IPS DF 6.9 (cell line): ENCODE measurements around the gene ZMYND8.

ENCODE experiments used
- DNase-seq: peaks from one replicate; pipeline ENCODE4 v3.0.0-alpha.2; 2013; ENCODE audit warnings: low read depth, low spot score
- H3K27ac ChIP-seq: one replicate; pipeline ENCODE4 v1.5.1; 2013; ENCODE audit warnings: low read length, control low read depth
- H3K27me3 ChIP-seq: 2 replicates; pipeline ENCODE4 v1.6.1; 2013; ENCODE audit warnings: mild to moderate bottlenecking, low read length; ENCODE audit not compliant: control insufficient read depth, insufficient read depth
- H3K36me3 ChIP-seq: 2 replicates; pipeline ENCODE4 v1.6.1; 2013; ENCODE audit warnings: low read length; ENCODE audit not compliant: control insufficient read depth, insufficient read depth
- H3K4me1 ChIP-seq: 2 replicates; pipeline ENCODE4 v1.6.1; 2013; ENCODE audit warnings: low read length; ENCODE audit not compliant: control insufficient read depth, insufficient read depth
- H3K4me3 ChIP-seq: 2 replicates; pipeline ENCODE4 v1.5.1; 2013; ENCODE audit warnings: mild to moderate bottlenecking, low read length
- H3K9me3 ChIP-seq: 2 replicates; pipeline ENCODE4 v1.6.1; 2013; ENCODE audit warnings: low read length, inconsistent platforms; ENCODE audit not compliant: control insufficient read depth, insufficient read depth
- WGBS: extraction: QIAGEN DNeasy Blood & Tissue Kit; methylation state at CpG from one replicate; pipeline ENCODE4 v1.1.7; 2013; ENCODE audit warnings: mixed read lengths, missing lambda C conversion rate; ENCODE audit not compliant: insufficient read length, insufficient coverage; 5-methylcytosine and 5-hydroxymethylcytosine counted together

Gene ZMYND8

DNA sequence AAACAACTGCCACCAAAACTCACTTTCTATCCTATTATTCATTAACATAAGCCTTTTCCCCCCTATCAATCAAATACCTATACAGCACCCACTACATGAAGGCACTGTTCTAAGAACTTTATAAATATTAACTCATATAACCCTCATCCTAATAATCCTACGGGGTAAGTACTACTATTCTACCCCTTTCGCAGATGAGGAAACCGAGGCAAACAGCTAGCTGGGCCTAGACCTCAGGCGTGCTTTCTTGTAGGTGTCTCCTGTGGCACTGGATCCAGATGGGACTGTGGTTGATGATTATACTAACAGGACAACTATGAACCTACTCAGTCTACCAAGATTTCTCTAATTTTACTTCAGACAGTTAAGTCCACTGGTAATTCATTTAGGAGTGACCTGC, 131.6 kb downstream of the ZMYND8 start:
- no peaks in the 10 kb centered on the region for H3K9me3 ChIP-seq
- no peaks in the 10 kb centered on the region for H3K4me1 ChIP-seq
- no peak for DNase-seq
- H3K4me3 ChIP-seq: no peak overlapping the region
- no peak overlapping the region for H3K27ac ChIP-seq
- H3K27me3 ChIP-seq: no peaks in the 10 kb centered on the region
- H3K36me3 ChIP-seq: peaks cover 40% of the 10 kb centered on the region
- WGBS: 100% methylated on average over 1 of the region's 4 CpGs

DNA sequence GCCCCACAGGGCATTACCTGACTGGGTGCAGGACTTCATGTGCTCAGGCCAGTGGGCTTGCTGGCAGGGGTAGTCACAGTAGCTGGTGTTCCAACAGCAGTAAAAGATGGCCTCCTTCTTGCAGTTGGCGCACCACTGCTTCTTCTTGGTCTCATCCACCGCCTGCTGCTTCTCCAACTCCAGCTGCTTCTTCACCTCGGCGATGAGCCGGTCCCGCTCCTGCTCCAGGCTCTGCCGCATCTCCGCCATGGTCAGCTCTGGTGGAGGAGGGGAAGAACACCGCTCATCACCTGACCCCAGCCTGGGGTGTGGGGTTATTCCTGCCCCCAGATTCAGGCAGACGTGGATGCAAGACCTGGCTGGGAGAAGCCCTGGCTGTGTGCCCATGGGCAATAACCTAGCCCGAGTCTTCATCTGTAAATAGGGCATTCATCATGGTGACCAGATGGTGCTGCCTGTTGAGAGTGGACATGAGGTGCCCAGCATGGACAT, 132.2 kb downstream of the ZMYND8 start:
- DNase-seq: no peak
- H3K27me3 ChIP-seq: no peaks in the 10 kb centered on the region
- H3K4me1 ChIP-seq: no peaks in the 10 kb centered on the region
- H3K36me3 ChIP-seq: peaks cover 37% of the 10 kb centered on the region
- no peaks in the 10 kb centered on the region for H3K9me3 ChIP-seq
- no peak overlapping the region for H3K27ac ChIP-seq
- no peak overlapping the region for H3K4me3 ChIP-seq
- no CpG with 5 or more reads among the region's 11 CpGs for WGBS

DNA sequence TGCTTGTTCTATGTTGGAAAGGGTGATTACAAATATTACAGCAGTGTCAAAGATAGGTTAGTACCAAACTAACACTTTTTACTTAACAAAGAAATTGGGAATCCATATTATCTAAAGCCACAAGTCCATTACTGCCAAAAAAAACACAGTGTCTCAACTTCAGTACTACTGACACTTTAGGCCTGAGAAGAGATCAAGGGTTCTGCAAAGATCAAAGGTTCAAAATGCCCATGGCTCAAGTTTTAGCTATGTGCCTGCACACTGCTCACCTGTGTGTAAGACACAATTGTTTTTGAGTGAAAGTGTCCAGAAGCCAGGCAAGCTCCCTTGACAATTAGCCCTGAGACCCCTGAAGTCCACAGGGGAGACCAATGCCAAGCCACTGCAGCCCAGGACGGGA, 132.6 kb downstream of the ZMYND8 start:
- no peak for DNase-seq
- no CpG with 5 or more reads among the region's 1 CpG for WGBS
- Histone ChIP-seq H3K36me3 (peaks cover 35% of the 10 kb centered on the region), H3K4me3 (no peak overlapping the region), H3K9me3 (no peaks in the 10 kb centered on the region), H3K27me3 (no peaks in the 10 kb centered on the region), H3K4me1 (no peaks in the 10 kb centered on the region), H3K27ac (no peak overlapping the region)

DNA sequence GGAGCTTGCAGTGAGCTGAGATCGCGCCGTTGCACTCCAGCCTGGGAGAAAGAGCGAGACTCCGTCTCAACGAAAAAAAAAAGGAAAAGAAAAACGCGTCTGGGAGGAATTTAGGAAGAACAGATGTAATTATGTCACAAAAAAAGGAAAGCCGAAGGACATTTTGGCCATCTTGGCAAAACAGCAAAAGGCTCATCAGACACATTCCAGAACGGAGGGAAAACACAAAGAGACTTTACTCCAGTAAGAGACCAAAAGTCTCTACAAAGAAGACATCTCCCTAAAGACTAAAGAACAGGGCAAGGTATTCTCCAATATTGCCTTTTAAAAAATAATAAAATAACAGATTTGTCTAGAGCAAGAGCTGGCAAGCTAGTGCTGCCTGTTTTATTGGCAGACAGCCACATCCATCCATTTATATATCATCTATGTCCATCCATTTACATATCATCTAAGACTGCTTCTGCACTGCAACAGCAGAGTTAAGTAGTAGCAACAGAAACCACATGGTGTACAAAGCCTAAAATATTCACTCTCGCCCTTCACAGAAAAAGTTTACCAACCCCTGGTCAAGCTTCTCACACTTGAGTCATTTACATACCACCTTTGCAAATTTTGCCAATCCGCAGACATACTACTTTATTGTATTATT, 133.9 kb downstream of the ZMYND8 start:
- DNase-seq: no peak
- H3K9me3 ChIP-seq: no peaks in the 10 kb centered on the region
- WGBS: no CpG with 5 or more reads among the region's 12 CpGs
- no peaks in the 10 kb centered on the region for H3K4me1 ChIP-seq
- H3K36me3 ChIP-seq: peaks cover 32% of the 10 kb centered on the region
- no peaks in the 10 kb centered on the region for H3K27me3 ChIP-seq
- no peak overlapping the region for H3K4me3 ChIP-seq
- H3K27ac ChIP-seq: no peak overlapping the region

DNA sequence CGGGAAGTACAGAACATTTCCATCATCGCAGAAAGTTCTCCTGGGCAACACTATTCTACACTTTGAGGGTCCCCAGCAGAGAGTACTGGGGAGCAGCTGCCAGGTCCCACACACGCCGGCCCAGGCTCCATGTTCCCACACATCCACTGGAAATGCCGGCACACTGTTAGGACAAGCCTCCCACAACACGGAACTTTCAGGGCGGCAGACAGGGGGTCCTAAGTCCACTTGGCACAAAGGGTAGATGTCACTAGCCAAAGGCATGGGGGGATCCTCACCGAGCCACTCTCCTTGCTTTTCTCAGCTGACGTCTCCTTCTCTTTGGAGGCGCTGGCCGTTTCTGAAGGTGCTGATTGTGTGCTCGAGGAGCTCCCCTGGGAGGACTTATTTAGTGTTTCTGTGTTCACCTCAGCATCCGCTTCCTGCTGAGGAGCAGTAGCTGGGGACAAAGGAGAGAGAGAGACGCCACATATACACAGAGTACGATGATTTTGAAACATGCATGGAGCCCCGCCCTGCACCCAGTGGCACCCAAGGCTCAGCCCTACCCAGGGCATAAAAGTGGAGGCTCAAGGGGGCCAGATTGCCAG, 135.4 kb downstream of the ZMYND8 start:
- Histone ChIP-seq H3K4me1 (no peaks in the 10 kb centered on the region), H3K27me3 (no peaks in the 10 kb centered on the region), H3K4me3 (no peak overlapping the region), H3K9me3 (no peaks in the 10 kb centered on the region), H3K36me3 (peaks cover 20% of the 10 kb centered on the region), H3K27ac (no peak overlapping the region)
- no peak for DNase-seq
- no CpG with 5 or more reads among the region's 16 CpGs for WGBS

DNA sequence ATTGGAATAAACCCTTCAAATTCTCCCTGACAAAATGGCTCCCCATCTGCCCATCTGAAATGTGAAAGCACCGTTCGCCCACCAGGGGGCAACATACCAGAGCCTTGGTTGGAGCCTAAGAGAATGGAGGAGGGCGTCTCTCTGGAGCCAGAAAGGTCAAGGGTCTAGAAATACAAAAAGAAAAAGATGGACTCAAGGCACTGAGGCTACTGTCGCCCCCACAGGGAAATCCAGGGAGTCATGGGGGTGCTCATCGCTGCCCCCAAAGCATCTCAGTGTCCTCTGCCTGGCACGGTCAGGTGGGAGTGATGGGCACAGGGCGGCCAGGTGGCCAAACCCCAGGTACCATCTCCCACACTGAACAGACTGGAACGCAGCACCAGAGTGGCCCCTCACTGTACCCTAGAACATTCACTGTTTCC, 136.3 kb downstream of the ZMYND8 start:
- Histone ChIP-seq H3K27ac (no peak overlapping the region), H3K4me1 (no peaks in the 10 kb centered on the region), H3K4me3 (no peak overlapping the region), H3K27me3 (no peaks in the 10 kb centered on the region), H3K36me3 (peaks cover 20% of the 10 kb centered on the region), H3K9me3 (no peaks in the 10 kb centered on the region)
- DNase-seq: no peak
- no CpG with 5 or more reads among the region's 8 CpGs for WGBS

DNA sequence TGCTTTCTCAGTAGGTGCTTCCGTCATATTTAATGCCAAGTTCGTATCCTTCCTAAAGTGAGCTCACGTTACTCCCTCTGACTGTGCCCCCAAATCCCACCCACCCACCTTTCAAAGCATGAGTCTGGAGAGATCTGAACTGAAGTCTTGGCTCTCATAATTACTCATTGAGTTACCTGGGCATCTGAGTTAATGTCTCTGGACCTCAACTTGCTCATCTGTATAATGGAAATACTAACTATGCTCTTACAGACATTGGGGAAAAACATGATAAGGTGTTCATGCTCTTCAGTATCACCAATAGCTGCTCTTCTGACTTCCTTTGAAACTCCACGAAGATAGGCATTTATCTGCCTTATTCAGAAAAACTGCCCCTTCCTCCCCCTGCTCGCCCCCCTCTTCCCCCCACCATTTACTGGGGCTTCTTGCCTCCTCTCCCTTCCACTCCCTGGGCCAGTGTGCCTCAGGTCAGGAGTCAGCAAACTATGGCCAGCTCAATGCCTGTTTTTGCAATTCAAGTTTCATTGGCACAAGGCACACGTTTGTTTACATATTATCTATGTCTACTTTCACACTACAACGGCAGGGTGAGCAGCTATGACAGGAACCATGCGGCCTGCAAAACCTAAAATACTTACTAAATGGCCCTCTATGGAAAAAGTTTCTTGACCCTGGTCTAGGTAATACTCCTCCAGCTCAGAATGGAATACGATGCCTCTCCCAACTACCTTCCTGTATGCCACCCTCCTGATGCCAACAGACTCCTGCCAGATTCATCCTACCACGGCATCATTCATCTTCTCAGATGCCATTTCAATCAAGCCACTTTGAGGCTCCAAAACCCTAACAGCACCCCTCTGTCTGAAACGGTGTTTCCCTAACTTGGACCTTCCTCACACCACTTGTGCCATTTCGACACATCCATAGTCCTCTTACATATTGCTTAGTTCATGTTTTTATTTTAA, 138.7 kb downstream of the ZMYND8 start:
- no CpG with 5 or more reads among the region's 12 CpGs for WGBS
- no peak for DNase-seq
- Histone ChIP-seq H3K27me3 (no peaks in the 10 kb centered on the region), H3K4me3 (no peak overlapping the region), H3K4me1 (no peaks in the 10 kb centered on the region), H3K27ac (no peak overlapping the region), H3K36me3 (peaks cover 20% of the 10 kb centered on the region), H3K9me3 (no peaks in the 10 kb centered on the region)

DNA sequence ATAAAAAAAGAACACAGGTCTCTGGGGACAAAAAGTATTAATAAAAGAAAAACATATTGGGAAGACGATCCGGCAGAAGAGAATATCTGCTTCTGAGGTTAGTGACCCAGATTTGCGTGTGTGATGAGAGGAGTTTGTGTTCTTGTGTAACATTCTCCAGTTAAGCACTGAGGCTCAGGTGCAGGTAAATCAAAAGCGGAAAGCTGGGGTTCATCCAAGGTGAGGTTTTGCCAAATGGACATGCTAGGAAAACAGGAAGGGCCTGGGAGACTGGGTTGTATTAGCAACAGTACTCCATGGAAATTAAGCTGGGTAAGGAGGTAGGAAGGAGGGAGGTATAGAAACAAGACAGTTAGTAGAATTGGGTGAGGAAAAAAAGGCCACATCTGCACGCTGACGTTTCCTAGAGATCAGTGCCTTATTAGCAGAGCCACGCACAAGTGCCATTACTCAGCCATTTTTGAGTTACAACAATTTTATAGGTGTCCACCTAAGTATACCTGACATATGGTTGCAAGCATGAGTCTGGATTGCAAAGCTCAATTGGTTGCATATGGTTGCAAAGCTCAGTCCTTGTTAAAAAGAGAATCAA, 139.6 kb downstream of the ZMYND8 start:
- no peak overlapping the region for H3K4me3 ChIP-seq
- H3K27me3 ChIP-seq: no peaks in the 10 kb centered on the region
- H3K27ac ChIP-seq: no peak overlapping the region
- no peaks in the 10 kb centered on the region for H3K4me1 ChIP-seq
- peaks cover 26% of the 10 kb centered on the region for H3K36me3 ChIP-seq
- no peaks in the 10 kb centered on the region for H3K9me3 ChIP-seq
- no peak for DNase-seq
- WGBS: no CpG with 5 or more reads among the region's 7 CpGs

DNA sequence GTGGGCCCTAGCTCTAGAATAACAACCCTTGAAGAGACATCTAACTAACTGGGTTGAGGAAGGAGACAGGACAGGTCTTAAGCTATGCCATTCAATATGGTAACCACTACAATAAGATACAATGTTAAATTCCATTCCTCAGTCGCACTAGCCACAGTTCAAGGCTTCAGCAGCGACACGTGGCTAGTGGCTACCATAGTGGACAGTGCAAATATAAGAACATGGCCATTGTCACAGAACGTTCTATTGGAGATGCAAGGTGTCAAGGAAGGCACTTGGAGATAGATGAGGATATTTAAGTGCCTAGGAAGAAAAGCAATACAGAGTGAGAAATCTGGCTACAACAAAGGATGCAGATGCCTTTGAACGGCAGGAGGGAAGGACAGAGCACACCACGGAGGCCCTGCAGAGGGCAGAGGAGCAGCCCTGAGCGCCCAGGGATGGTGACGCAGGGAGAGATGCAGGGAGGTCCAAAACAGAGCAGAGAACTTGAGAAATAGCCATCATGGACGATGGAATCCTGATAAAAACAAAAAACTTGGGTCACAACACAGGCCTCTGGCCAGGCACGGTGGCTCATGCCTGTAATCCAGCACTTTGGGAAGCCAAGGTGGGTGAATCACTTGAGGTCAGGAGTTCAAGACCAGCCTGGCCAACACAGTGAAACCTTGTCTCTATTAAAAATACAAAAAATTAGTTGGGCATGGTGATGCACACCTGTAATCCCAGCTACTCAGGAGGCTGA, 140.7 kb downstream of the ZMYND8 start:
- Histone ChIP-seq H3K4me1 (no peaks in the 10 kb centered on the region), H3K4me3 (no peak overlapping the region), H3K36me3 (peaks cover 21% of the 10 kb centered on the region), H3K27ac (no peak overlapping the region), H3K9me3 (no peaks in the 10 kb centered on the region), H3K27me3 (no peaks in the 10 kb centered on the region)
- no CpG with 5 or more reads among the region's 10 CpGs for WGBS
- no peak for DNase-seq
